Measurements from ENCODE around the gene ROBO1. TPM values are rescaled to one million over a fixed set of nuclear protein-coding genes. Genes with fewer than 3 reads are reported as not detected.

The ROBO1 gene
- total RNA-seq, 1 donor from 2014 or later = 169 TPM

- peaks cover 2% of the 10 kb centered on the region for H3K9me3 Mint-ChIP-seq
- no peaks in the 10 kb centered on the region for H3K36me3 Mint-ChIP-seq
- DNase-seq (ENCODE audit: low spot score) = peak; percentile 13
- H3F3A ChIP-seq (ENCODE audit: low read depth) = peaks cover 21% of the 10 kb centered on the region
- TF ChIP-seq EZH2 (IDR thresholded peaks at IDR 0.05) (no peak), CTCF (IDR thresholded peaks at IDR 0.05) (no peak), EZH2phosphoT487 (IDR thresholded peaks at IDR 0.05) (no peak)
- H3K9ac ChIP-seq = no peak overlapping the region
- H3K9me3 ChIP-seq (ENCODE audit: low read depth) = no peaks in the 10 kb centered on the region
- peaks cover 11% of the 10 kb centered on the region for H3K4me1 ChIP-seq
- no peak overlapping the region for H3K4me3 ChIP-seq
- no peak overlapping the region for H3K4me3 Mint-ChIP-seq
- H3K27ac Mint-ChIP-seq = no peak overlapping the region
- peaks cover 12% of the 10 kb centered on the region for H3K4me1 Mint-ChIP-seq
- H3K27me3 Mint-ChIP-seq (ENCODE audit: insufficient read depth, low read depth) = no peaks in the 10 kb centered on the region
- no peak overlapping the region for H2AFZ ChIP-seq (replicated peaks)
- no peaks in the 10 kb centered on the region for H3K36me3 ChIP-seq
- H3K4me2 ChIP-seq = peak overlapping the region; percentile 16
- H4K20me1 ChIP-seq (ENCODE audit: low read depth) = peaks cover 10% of the 10 kb centered on the region
- no peaks in the 10 kb centered on the region for H3K27me3 ChIP-seq
- no peak overlapping the region for H3K27ac ChIP-seq
- H3K79me2 ChIP-seq (ENCODE audit: low read depth) = peaks cover 90% of the 10 kb centered on the region
These were observed 854.1 kb downstream of the ROBO1 start for GRCh38 chr3:78913711-78914110.

- H3K9me3 ChIP-seq (ENCODE audit: low read depth) = no peaks in the 10 kb centered on the region
- no peak overlapping the region for H2AFZ ChIP-seq (replicated peaks)
- H3K4me3 Mint-ChIP-seq = no peak overlapping the region
- H3K36me3 Mint-ChIP-seq = no peaks in the 10 kb centered on the region
- H3K36me3 ChIP-seq = no peaks in the 10 kb centered on the region
- TF ChIP-seq EZH2 (IDR thresholded peaks at IDR 0.05) (no peak), EZH2phosphoT487 (IDR thresholded peaks at IDR 0.05) (no peak), CTCF (IDR thresholded peaks at IDR 0.05) (no peak)
- peaks cover 10% of the 10 kb centered on the region for H4K20me1 ChIP-seq (ENCODE audit: low read depth)
- no peak overlapping the region for H3K4me3 ChIP-seq
- H3K27ac ChIP-seq = no peak overlapping the region
- H3K4me1 ChIP-seq = peaks cover 11% of the 10 kb centered on the region
- no peaks in the 10 kb centered on the region for H3K27me3 ChIP-seq
- no peak overlapping the region for H3K9ac ChIP-seq
- DNase-seq (ENCODE audit: low spot score) = no peak
- no peaks in the 10 kb centered on the region for H3K27me3 Mint-ChIP-seq (ENCODE audit: insufficient read depth, low read depth)
- H3K27ac Mint-ChIP-seq = no peak overlapping the region
- H3K4me1 Mint-ChIP-seq = peaks cover 12% of the 10 kb centered on the region
- peaks cover 2% of the 10 kb centered on the region for H3K9me3 Mint-ChIP-seq
- H3F3A ChIP-seq (ENCODE audit: low read depth) = peaks cover 21% of the 10 kb centered on the region
- no peak overlapping the region for H3K4me2 ChIP-seq
- H3K79me2 ChIP-seq (ENCODE audit: low read depth) = peaks cover 90% of the 10 kb centered on the region
These were observed 855.1 kb downstream of the ROBO1 start for GRCh38 chr3:78912687-78913086.

- no peak overlapping the region for H3K27ac ChIP-seq
- H3F3A ChIP-seq (ENCODE audit: low read depth) = peaks cover 21% of the 10 kb centered on the region
- H3K36me3 Mint-ChIP-seq = no peaks in the 10 kb centered on the region
- H3K79me2 ChIP-seq (ENCODE audit: low read depth) = peaks cover 91% of the 10 kb centered on the region
- no peaks in the 10 kb centered on the region for H3K9me3 ChIP-seq (ENCODE audit: low read depth)
- no peaks in the 10 kb centered on the region for H3K27me3 ChIP-seq
- peaks cover 2% of the 10 kb centered on the region for H3K9me3 Mint-ChIP-seq
- H3K4me1 ChIP-seq = peaks cover 11% of the 10 kb centered on the region
- H3K27me3 Mint-ChIP-seq (ENCODE audit: insufficient read depth, low read depth) = no peaks in the 10 kb centered on the region
- no peak overlapping the region for H3K4me3 Mint-ChIP-seq
- no peak overlapping the region for H3K4me3 ChIP-seq
- H3K4me2 ChIP-seq = no peak overlapping the region
- H3K36me3 ChIP-seq = no peaks in the 10 kb centered on the region
- H4K20me1 ChIP-seq (ENCODE audit: low read depth) = peaks cover 13% of the 10 kb centered on the region
- no peak for DNase-seq (ENCODE audit: low spot score)
- no peak for TF ChIP-seq EZH2phosphoT487 (IDR thresholded peaks at IDR 0.05)
- no peak for TF ChIP-seq EZH2 (IDR thresholded peaks at IDR 0.05)
- no peak for TF ChIP-seq CTCF (IDR thresholded peaks at IDR 0.05)
- no peak overlapping the region for H3K27ac Mint-ChIP-seq
- no peak overlapping the region for H2AFZ ChIP-seq (replicated peaks)
- H3K4me1 Mint-ChIP-seq = peaks cover 12% of the 10 kb centered on the region
- H3K9ac ChIP-seq = no peak overlapping the region
These were observed 855.5 kb downstream of the ROBO1 start for GRCh38 chr3:78912259-78912658.
